GM19193 (cell line): ENCODE results near the gene PTN.

Experiments used
- POLR2A ChIP-seq: IDR thresholded peaks from 4 replicates; pipeline ENCODE4 v1.6.1; 2011; ENCODE audit not compliant: insufficient read depth, insufficient read length; ENCODE audit errors: extremely low read depth

Gene PTN, protein sequence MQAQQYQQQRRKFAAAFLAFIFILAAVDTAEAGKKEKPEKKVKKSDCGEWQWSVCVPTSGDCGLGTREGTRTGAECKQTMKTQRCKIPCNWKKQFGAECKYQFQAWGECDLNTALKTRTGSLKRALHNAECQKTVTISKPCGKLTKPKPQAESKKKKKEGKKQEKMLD

GRCh38 chr7:137343281-137343841 lies at the start of gene PTN:
Gene PTN, minus strand, starts transcription at chr7:137343733. Its CDS starts 88,760 bp downstream, at chr7:137254973.
- no peak for TF ChIP-seq POLR2A

GRCh38 chr7:137390076-137390475 lies 46.5 kb upstream of the PTN start:
- no peak for TF ChIP-seq POLR2A

DNA sequence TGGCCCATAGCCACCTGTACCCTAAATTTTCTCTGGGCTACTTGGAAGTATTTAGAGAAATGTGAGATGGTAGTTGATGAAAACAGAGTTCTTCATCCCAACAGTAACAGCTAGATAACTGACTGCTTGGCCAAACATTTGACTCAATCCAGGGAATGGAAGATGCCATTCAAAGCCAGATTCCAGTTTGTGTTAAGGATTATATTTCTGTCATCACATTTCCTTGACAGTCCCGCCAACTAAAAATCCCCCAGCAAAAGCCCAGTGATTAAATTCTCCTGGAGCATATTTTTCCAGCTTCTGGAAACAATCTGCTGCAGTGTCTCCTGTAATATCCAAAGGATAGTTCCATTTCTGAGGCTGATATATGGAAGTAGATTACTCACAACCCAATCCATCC lies 45.4 kb upstream of the PTN start:
- no peak for TF ChIP-seq POLR2A

DNA sequence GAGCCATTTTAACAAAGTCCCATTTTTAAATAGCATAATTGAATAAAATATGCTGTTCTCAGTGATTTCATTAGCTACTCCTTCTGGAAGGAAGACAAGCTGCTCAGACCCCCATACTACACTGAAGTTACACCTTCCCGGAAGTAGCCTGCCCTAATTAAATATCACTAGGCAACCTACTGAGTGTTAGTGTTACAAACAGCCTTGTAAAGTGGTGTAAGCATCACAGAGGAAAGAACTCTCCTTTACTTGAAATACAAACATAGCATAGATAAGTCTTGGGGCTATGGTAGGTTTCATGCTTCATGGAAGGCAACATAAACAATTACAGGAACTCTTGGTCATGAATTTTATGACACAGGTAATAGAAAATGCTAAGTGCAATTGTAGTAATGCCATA lies 43.4 kb upstream of the PTN start:
- TF ChIP-seq POLR2A = no peak

- TF ChIP-seq POLR2A = no peak
These were observed 37.5 kb upstream of the PTN start for GRCh38 chr7:137381045-137381444.

DNA sequence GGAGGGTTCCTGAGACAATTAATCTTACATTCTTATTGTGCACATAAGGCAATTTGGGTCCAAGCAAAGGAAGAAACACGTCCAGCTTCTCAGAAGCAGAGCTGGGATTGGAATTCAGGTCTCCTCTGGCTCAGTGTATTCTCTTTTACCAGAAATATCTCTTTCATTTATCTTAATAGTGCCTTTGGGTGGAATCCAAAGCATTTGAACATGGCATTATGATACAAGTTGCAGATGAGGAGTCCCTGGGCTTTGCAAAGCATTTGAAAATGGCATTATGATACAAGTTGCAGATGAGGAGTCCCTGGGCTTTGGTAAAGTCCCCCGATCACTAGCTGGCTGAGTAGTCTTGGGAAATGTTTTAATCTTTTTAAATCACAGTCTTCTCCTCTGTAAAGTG lies 30.0 kb upstream of the PTN start:
- TF ChIP-seq POLR2A = no peak

- no peak for TF ChIP-seq POLR2A
These were observed 28.1 kb upstream of the PTN start for GRCh38 chr7:137371616-137372015.

DNA sequence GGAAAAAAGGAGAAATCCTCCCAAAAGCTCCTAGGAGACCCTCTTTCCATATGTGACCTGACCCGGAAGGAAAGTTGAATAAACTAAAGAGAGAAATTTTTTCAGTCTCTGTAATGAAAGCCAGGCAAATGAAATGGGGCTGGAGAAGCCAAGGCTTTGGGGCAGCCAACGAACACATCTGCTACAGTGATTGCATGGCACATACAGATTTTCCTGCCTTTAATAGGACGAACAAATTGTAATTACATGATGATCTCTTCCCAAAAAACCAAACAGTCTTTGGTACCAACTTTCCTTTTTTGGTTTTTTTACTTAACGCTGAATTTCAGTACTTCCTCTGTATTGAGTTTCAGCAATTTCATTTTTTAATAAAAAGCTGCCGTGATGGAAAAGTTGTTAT lies 23.5 kb upstream of the PTN start:
- no peak for TF ChIP-seq POLR2A

DNA sequence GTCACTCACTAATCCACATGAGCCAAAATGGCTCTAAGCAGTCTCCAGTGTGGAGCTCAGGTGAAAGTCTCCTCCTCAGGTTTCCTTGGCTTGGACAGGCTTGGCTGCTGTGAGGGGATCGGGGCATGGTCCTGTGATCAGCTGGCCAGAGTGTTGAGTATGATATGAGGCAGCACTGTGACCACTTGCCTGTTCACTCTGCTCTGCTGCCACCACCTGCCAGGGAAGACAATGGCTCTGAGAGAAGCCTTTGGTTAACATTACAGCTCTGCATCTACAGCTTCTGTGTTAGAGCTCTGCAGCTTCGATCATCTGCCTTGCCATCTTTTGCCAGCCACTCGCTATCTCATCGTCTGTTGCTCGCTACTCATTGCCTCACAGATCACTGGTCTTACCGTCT lies 20.1 kb upstream of the PTN start:
- TF ChIP-seq POLR2A = no peak

- no peak for TF ChIP-seq POLR2A
These were observed 16.6 kb upstream of the PTN start for GRCh38 chr7:137360087-137360679.

GRCh38 chr7:137354961-137355360 lies 11.4 kb upstream of the PTN start:
- TF ChIP-seq POLR2A = no peak

GRCh38 chr7:137354396-137354795 lies 10.9 kb upstream of the PTN start:
- TF ChIP-seq POLR2A = no peak

GRCh38 chr7:137351941-137352340 lies 8.4 kb upstream of the PTN start:
- TF ChIP-seq POLR2A = no peak

DNA sequence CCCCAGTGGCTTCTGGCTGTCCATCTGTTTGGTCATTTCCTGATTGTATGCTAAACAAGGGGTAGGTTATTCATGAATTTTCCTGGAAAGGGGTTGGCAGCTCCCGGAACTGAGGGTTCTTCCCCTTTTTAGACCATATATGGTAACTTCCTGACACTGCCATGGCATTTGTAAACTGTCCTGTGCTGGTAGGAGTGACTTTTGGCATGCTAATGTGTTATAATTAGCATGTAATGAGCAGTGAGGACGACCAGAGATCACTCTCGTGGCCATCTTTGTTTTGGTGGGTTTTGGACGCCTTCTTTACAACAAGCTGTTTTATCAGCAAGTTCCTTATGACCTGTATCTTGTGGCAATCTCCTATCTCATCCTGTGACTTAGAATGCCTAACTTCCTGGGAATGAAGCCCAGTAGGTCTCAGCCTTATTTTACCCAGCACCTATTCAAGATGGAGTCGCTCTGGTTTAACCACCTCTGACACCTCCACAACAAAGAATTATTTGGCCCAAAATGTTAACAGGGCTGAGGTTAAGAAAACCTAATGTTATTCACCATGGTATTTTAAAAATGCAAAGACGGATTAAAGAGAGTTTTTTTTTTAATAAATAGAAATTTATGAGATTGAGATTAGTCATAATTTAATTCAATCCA lies 2.4 kb upstream of the PTN start:
- no peak for TF ChIP-seq POLR2A

- TF ChIP-seq POLR2A = no peak
These were observed 688 bp downstream of the PTN start for GRCh38 chr7:137342828-137343261.

DNA sequence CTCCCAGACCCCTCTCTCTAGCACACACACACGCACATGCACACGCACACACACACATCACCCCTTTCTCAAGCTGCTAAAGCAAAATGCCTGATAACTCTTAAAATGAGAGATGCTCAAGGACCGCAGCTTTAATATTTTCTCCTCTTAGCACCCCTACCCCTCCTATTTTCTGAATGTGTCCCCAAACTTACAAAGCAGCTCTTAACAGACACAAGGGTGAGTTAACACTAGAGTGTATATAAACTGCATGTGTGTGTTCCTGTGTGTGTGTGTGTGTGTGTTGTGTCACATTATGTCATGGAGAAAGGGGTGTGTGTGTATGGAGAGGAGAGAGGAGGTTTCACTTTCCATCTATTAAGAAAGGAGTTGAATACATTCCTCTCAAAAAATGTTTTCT lies 1.3 kb downstream of the PTN start:
- TF ChIP-seq POLR2A = no peak

DNA sequence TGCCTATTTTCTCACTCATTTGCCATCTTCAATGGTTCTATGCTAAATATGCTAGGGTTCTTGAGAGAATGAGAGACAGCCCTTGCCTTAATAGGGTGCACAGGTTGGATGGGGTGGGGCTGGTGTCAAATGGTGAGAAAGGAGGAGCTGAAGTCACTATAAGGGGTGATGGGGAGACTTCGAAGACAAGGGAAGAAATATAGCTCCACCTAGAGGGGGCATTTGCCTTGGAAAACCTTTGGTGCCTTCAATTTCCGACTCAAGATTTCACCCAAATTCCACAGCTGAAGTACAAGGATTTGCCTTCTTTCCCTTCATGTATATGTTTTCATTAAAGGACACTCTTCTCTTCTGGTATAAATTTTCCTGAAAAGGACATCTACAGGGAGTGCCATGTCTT lies 5.6 kb downstream of the PTN start:
- TF ChIP-seq POLR2A = no peak

DNA sequence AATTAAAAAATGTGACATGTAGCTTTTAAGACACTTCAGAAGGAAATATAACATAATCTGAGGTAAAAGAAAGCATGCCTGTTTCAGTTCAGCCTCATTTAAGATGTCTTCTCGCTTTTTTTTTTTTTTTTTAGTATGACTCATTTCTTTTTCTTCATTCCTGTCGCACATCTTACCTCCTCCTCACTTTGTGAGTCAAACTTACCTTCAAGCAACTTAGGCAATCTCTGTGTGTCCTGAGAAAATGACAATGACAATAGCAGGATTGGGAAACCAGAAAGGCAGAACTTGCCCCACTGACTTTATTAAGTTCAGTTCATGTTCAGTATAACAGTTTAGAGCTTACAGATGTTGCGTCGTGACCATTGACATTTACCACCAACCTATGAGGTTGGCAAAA lies 7.7 kb downstream of the PTN start:
- TF ChIP-seq POLR2A = no peak
